HepG2 (cell line): ENCODE measurements around the gene ZBTB21. TPM values are rescaled to one million over a fixed set of nuclear protein-coding genes. Genes with fewer than 3 reads are reported as not detected.
A peak's percentile ranks its signal among the peaks of the same experiment; 100 is the strongest.

Source experiments
- ATAC-seq: fragments of 200-7000 bp; cut with Tn5 transposase; 3 replicates; pipeline ENCODE4 v1.9.1; 2020; ENCODE audit warnings: mild to moderate bottlenecking, moderate library complexity
- BruUV-seq: library from RNA; stranded (reverse); fragments of 400-500 nt; replicated peaks from 2 replicates; lab custom pipeline; 2021; lab: Mats Ljungman, UMichigan
- CTCF ChIA-PET: fragments of 300-600 bp; formaldehyde crosslinking; extraction: SDS; loops from one replicate; lab custom pipeline; 2021; ENCODE audit warnings: low total read pairs, inconsistent platforms, low intra/inter-chr PET ratio; lab: Yijun Ruan, JAX
- POLR2A ChIA-PET: fragments of 350-600 bp; sonication (Branson Sonifier 250); formaldehyde crosslinking; loops from one replicate; lab custom pipeline; 2020; ENCODE audit warnings: antibody characterized with exemption, inconsistent platforms; lab: Yijun Ruan, JAX
- DNase-seq: peaks from one replicate; pipeline ENCODE4 v3.0.0-alpha.2; 2015; ENCODE audit warnings: low spot score
- FAIRE-seq: peaks from 3 replicates; lab custom pipeline; 2011; peaks lifted over from hg19 to GRCh38; lab: Jason Lieb, UNC
- H2AFZ ChIP-seq: one replicate; pipeline ENCODE4 v1.6.1; 2011; ENCODE audit warnings: low read length, inconsistent platforms
- H3K27ac ChIP-seq: fragments of 300-600 bp; 3 replicates; pipeline ENCODE4 v1.8.0; 2011; ENCODE audit warnings: mixed run types, mild to moderate bottlenecking, mixed read lengths, low read length, inconsistent platforms; ENCODE audit not compliant: insufficient read depth; ENCODE audit errors: extremely low read length
- H3K27me3 ChIP-seq, 2 experiments: fragments of 200-600 bp in 1 of 2; 2 replicates in 1 of 2; 3 replicates in 1 of 2; pipeline versions ENCODE4 v1.6.0 to v1.8.0; 2011; ENCODE audit warnings: low read length in 2 of 2, mild to moderate bottlenecking in 2 of 2, moderate library complexity in 2 of 2, inconsistent platforms in 1 of 2; ENCODE audit not compliant: insufficient read depth in 2 of 2, control insufficient read depth in 1 of 2
- H3K36me3 ChIP-seq, 2 experiments: fragments of 200-600 bp in 1 of 2; replicated peaks in 1 of 2; 2 replicates in 1 of 2; 3 replicates in 1 of 2; pipeline versions ENCODE4 v1.5.1 to v1.8.0; 2011; ENCODE audit warnings: low read length in 2 of 2, inconsistent platforms in 1 of 2; ENCODE audit not compliant: insufficient read depth in 2 of 2, control insufficient read depth in 1 of 2
- H3K4me1 ChIP-seq: 2 replicates; pipeline ENCODE4 v1.5.1; 2012; ENCODE audit warnings: low read length, inconsistent platforms; ENCODE audit not compliant: insufficient read depth
- H3K4me2 ChIP-seq: 2 replicates; pipeline ENCODE4 v1.6.0; 2011; ENCODE audit warnings: low read depth, low read length, inconsistent platforms
- H3K4me3 ChIP-seq, 3 experiments: fragments of 200-600 bp in 1 of 3; sonication (generic), shearing (Covaris generic) in 1 of 3; replicated peaks in 1 of 3; 2 replicates each; pipeline ENCODE4 v1.5.1; 2011 to 2016; ENCODE audit warnings: low read length in 3 of 3, inconsistent platforms in 2 of 3, low read depth in 2 of 3, mild to moderate bottlenecking in 2 of 3, control low read depth in 1 of 3, mixed read lengths in 1 of 3; ENCODE audit not compliant: insufficient read depth in 1 of 3
- H3K79me2 ChIP-seq: one replicate; pipeline ENCODE4 v1.6.1; 2011; ENCODE audit warnings: low read length, inconsistent platforms; ENCODE audit not compliant: insufficient read depth
- H3K9ac ChIP-seq: 2 replicates; pipeline ENCODE4 v1.6.0; 2011; ENCODE audit warnings: mild to moderate bottlenecking, low read depth, low read length, inconsistent platforms; ENCODE audit not compliant: insufficient read depth
- H3K9me3 ChIP-seq: 2 replicates; pipeline ENCODE4 v1.5.1; 2012; ENCODE audit warnings: mild to moderate bottlenecking, low read length
- H4K20me1 ChIP-seq: 2 replicates; pipeline ENCODE4 v1.6.0; 2011; ENCODE audit warnings: inconsistent platforms, mild to moderate bottlenecking, low read length, moderate library complexity; ENCODE audit not compliant: insufficient read depth
- HMGXB3 ChIP-seq: sonication (generic); formaldehyde crosslinking; IDR thresholded peaks from 2 replicates; pipeline ENCODE4 v1.4.0; 2020; ENCODE audit warnings: missing genetic modification reagents, borderline replicate concordance
- HOXA7 ChIP-seq: sonication (generic); formaldehyde crosslinking; IDR thresholded peaks from 2 replicates; pipeline ENCODE4 v1.8.1; 2022; ENCODE audit warnings: mild to moderate bottlenecking, missing genetic modification reagents, moderate library complexity
- KLF9 ChIP-seq: IDR thresholded peaks from 2 replicates; pipeline ENCODE4 v1.6.1; 2016; ENCODE audit warnings: low read depth
- MXI1 ChIP-seq: IDR thresholded peaks from 3 replicates; pipeline ENCODE4 v1.6.1; 2012; ENCODE audit warnings: low read depth, low read length, inconsistent platforms, borderline replicate concordance
- SRSF9 ChIP-seq: fragments of 200-400 bp; formaldehyde crosslinking; IDR thresholded peaks from 2 replicates; pipeline ENCODE4 v1.6.1; 2018; ENCODE audit warnings: borderline replicate concordance, mild to moderate bottlenecking, low read depth, low read length; ENCODE audit not compliant: insufficient read depth, poor library complexity, severe bottlenecking
- TP53 ChIP-seq: sonication (generic); formaldehyde crosslinking; conservative IDR thresholded peaks from 2 replicates; pipeline ENCODE4 v1.4.0; 2020; ENCODE audit warnings: missing genetic modification reagents
- ZNF446 ChIP-seq: sonication (generic); formaldehyde crosslinking; IDR thresholded peaks from 2 replicates; pipeline ENCODE4 v1.5.0; 2020; ENCODE audit warnings: mild to moderate bottlenecking, missing genetic modification reagents
- ZNF572 ChIP-seq: sonication (generic); formaldehyde crosslinking; IDR thresholded peaks from 2 replicates; pipeline ENCODE4 v1.5.1; 2020; ENCODE audit warnings: mild to moderate bottlenecking, missing genetic modification reagents
- WGBS: methylation state at CpG from one replicate; pipeline ENCODE4 v1.1.6; 2017; ENCODE audit warnings: low lambda C conversion rate; 5-methylcytosine and 5-hydroxymethylcytosine counted together
- in situ Hi-C: cut with HindIII; loops from 2 replicates; pipeline ENCODE4 v1.10.0; 2017; ENCODE audit warnings: low pct_unique_long_range_greater_than_20kb; ENCODE audit not compliant: extremely low pct_ligation_motif_present
- intact Hi-C: fragments of 100-400 bp; cut with micrococcal nuclease; formaldehyde crosslinking; loops from one replicate; pipeline ENCODE4 v1.10.0; 2022; ENCODE audit not compliant: unreplicated experiment
- polyA plus RNA-seq, 8 experiments: library from polyadenylated mRNA; depleted of rRNA in 3 of 8; stranded (reverse) in 7 of 8; unstranded in 1 of 8; fragments of >200 nt; fragmentation: Illumina TruSeq in 4 of 8; extraction: Trizol in 4 of 8; gene quantifications; 2 replicates each; pipeline versions ENCODE4 v1.2.1 to v1.2.3, GENCODE V29; 2011 to 2016; ENCODE audit warnings: low read depth in 4 of 8, missing spikeins in 1 of 8, mixed read lengths in 1 of 8; ENCODE audit not compliant: insufficient read depth in 1 of 8
- total RNA-seq, 5 experiments: library from RNA; depleted of rRNA; stranded (reverse); fragments of >200 nt; fragmentation: Illumina TruSeq; extraction: Trizol; gene quantifications; 2 replicates each; pipeline ENCODE4 v1.2.3, GENCODE V29; 2016; ENCODE audit warnings: low read depth in 1 of 5

ZBTB21 gene
- total and polyA plus RNA-seq, 2 of the 13 experiments (the other 11 are each of a cell fraction or from before 2014, with no cell fraction given): 4.5 to 6.1 TPM

DNA sequence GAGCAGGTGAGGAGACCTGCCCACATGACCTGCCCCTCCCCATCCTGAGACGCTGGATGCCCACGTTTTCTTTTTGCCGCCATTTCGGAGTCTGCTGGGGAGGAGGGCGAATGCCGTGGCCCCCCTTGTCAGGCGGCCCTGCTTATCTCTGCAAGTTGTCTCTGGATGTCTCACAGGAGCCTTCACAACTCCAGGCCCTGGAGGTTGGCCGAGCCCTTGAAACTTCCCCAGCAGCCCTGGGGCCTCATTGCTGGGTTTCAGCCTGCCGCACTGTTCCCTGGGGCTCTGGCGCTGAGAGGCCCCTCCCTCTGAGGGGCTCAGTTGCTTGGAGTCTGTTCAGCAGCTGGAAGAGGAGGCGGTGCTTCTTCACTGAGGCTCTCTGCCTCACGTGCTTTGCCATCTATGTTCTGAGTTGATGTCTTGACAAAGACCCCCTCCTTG lies 29.8 kb upstream of the ZBTB21 start:
- no peak for ATAC-seq
- no peak overlapping the region; a peak in 1 of 6 replicates for H3K4me3 ChIP-seq
- intact Hi-C loops: no loop called here

More for the DNA sequence above, 29.8 kb upstream of the ZBTB21 start:
- Histone ChIP-seq H4K20me1 (no peaks in the 10 kb centered on the region), H3K36me3 (no peaks in the 10 kb centered on the region), H3K4me1 (peaks cover 38% of the 10 kb centered on the region), H3K79me2 (no peaks in the 10 kb centered on the region), H3K27me3 (peaks cover 3 to 31% of the 10 kb centered on the region in 2 experiments; a peak in 3 of 5 replicates)
- TF ChIP-seq ZNF572 (CRISPR knock-in tag) (no peak), SRSF9 (no peak), TP53 (no peak), ZNF446 (CRISPR knock-in tag) (no peak), HOXA7 (CRISPR knock-in tag) (no peak), HMGXB3 (CRISPR knock-in tag) (no peak), MXI1 (no peak), KLF9 (CRISPR knock-in tag) (no peak)
- TF ChIP-seq, all 625 proteins: peak for 0
- in situ Hi-C loops: no loop called here
- no peak overlapping the region for H2AFZ ChIP-seq
- no peak for DNase-seq
- H3K9me3 ChIP-seq: no peaks in the 10 kb centered on the region
- WGBS: no CpG with 5 or more reads among the region's 12 CpGs
- POLR2A ChIA-PET: interaction anchor here (0.9 kb wide), 1 partner anchor 324 kb away, joined by 3 read pairs; no protein-coding TSS in a partner anchor
- no peak for FAIRE-seq
- CTCF ChIA-PET: no interaction called here
- H3K27ac ChIP-seq: no peak overlapping the region
- H3K4me2 ChIP-seq: peak overlapping the region; percentile 44; the same call in 1 of the 2 replicates
- BruUV-seq: no TSS peak
- no peak overlapping the region for H3K9ac ChIP-seq
